Measurements from ENCODE around the gene TSEN2.

Gene TSEN2

DNA sequence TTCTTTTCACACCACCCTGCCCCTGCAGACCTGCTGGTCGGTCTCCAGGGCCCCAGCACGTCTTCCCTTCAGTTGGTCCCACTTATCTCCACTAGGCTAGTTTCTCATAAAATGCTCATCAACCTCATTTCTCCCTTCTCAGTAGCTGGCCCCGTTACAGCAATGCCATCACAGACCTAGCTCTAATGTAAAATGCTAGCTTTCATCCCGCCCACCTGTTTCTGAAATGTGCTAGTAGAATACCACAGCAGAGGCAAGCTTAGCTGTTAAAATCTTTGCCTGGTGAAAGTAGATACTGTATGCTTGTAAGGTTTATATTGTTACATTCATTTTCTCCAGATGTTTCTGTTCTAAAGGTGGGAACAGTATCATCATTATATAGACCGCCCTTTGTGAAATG is 47.9 kb downstream of the TSEN2 start:
- TF ChIP-seq, protein P1, sequence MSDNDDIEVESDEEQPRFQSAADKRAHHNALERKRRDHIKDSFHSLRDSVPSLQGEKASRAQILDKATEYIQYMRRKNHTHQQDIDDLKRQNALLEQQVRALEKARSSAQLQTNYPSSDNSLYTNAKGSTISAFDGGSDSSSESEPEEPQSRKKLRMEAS (IDR thresholded peaks at IDR 0.05) = no peak
- TF ChIP-seq YY1 (IDR thresholded peaks at IDR 0.05; ENCODE audit: low read depth) (no peak), USF1 (IDR thresholded peaks at IDR 0.05) (no peak), TEAD4 (IDR thresholded peaks at IDR 0.05) (no peak), EGR1 (IDR thresholded peaks at IDR 0.05) (no peak), FOXM1 (IDR thresholded peaks at IDR 0.05; ENCODE audit: borderline replicate concordance, low read depth) (no peak), NFIC (IDR thresholded peaks at IDR 0.05) (no peak), EP300 (IDR thresholded peaks at IDR 0.05; ENCODE audit: borderline replicate concordance) (no peak), TCF12 (IDR thresholded peaks at IDR 0.05; ENCODE audit: low read depth) (no peak), RAD21 (IDR thresholded peaks at IDR 0.05; ENCODE audit: low read depth) (no peak), CEBPB (IDR thresholded peaks at IDR 0.05) (no peak), TAF1 (IDR thresholded peaks at IDR 0.05; ENCODE audit: low read depth) (no peak), CREB1 (IDR thresholded peaks at IDR 0.05; ENCODE audit: low read depth) (no peak), REST (IDR thresholded peaks at IDR 0.05; ENCODE audit: low read depth) (no peak), ZBTB7A (IDR thresholded peaks at IDR 0.05; ENCODE audit: low read depth) (no peak)

- TF ChIP-seq FOXM1 (IDR thresholded peaks at IDR 0.05; ENCODE audit: borderline replicate concordance, low read depth) (no peak), EP300 (IDR thresholded peaks at IDR 0.05; ENCODE audit: borderline replicate concordance) (no peak), USF1 (IDR thresholded peaks at IDR 0.05) (no peak), NFIC (IDR thresholded peaks at IDR 0.05) (no peak), EGR1 (IDR thresholded peaks at IDR 0.05) (no peak), RAD21 (IDR thresholded peaks at IDR 0.05; ENCODE audit: low read depth) (no peak), ZBTB7A (IDR thresholded peaks at IDR 0.05; ENCODE audit: low read depth) (no peak), TAF1 (IDR thresholded peaks at IDR 0.05; ENCODE audit: low read depth) (no peak), TCF12 (IDR thresholded peaks at IDR 0.05; ENCODE audit: low read depth) (no peak), TEAD4 (IDR thresholded peaks at IDR 0.05) (no peak), REST (IDR thresholded peaks at IDR 0.05; ENCODE audit: low read depth) (no peak)
- TF ChIP-seq, protein P1 (IDR thresholded peaks at IDR 0.05) = no peak
Observed at GRCh38 chr3:12536423-12536822, 52.1 kb downstream of the TSEN2 start.

GRCh38 chr3:12541625-12542024 is 57.3 kb downstream of the TSEN2 start:
- no peak for TF ChIP-seq REST (IDR thresholded peaks at IDR 0.05; ENCODE audit: low read depth)
- TF ChIP-seq CEBPB (IDR thresholded peaks at IDR 0.05) = no peak
- TF ChIP-seq EGR1 (IDR thresholded peaks at IDR 0.05) = no peak
- TF ChIP-seq, protein P1 (IDR thresholded peaks at IDR 0.05) = no peak
- no peak for TF ChIP-seq YY1 (IDR thresholded peaks at IDR 0.05; ENCODE audit: low read depth)
- TF ChIP-seq CREB1 (IDR thresholded peaks at IDR 0.05; ENCODE audit: low read depth) = no peak

DNA sequence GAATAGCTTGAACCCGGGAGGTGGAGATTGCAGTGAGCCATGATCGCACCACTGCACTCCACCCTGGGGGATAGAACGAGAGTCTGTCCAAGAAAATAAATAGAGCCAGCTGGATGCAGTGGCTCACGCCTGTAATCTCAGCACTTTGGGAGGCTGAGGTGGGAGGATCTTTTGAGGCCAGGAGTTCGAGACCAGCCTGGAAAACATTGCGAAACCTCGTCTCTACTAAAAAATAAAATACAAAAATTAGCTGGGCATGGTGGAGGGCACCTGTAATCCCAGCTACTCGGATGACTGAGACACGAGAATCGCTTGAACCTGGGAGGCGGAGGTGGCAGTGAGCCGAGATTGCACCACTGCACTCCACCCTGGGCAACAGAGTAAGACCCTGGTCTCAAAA is 59.2 kb downstream of the TSEN2 start:
- peak; percentile 35; the same call in 1 of the 2 replicates for TF ChIP-seq CEBPB (IDR thresholded peaks at IDR 0.05)

Data from Ishikawa (cell line).